Smooth muscle cell of the brain vasculature (primary cell): ENCODE measurements around the gene PRELID2.
A peak's percentile ranks its signal among the peaks of the same experiment; 100 is the strongest.
"Not testable (repeated sequence)": the region's sequence is repeated elsewhere in the genome, so short reads cannot be mapped to it uniquely, and the experiment has no call there.

ENCODE experiments used
- DNase-seq: peaks from one replicate; pipeline ENCODE4 v3.0.0-alpha.2; 2012; ENCODE audit warnings: low read depth, low spot score

The PRELID2 gene

GRCh38 chr5:145840458-145841132, 5.5 kb upstream of the PRELID2 start:
- no peak for DNase-seq

GRCh38 chr5:145838276-145838675, 3.1 kb upstream of the PRELID2 start:
- no peak for DNase-seq

GRCh38 chr5:145836241-145836640, 1.1 kb upstream of the PRELID2 start:
- not testable (repeated sequence) for DNase-seq

- DNase-seq: no peak
These were observed 702 bp upstream of the PRELID2 start for GRCh38 chr5:145835848-145836239.

- DNase-seq: no peak
These were observed 607 bp downstream of the PRELID2 start for GRCh38 chr5:145834554-145834916.

GRCh38 chr5:145833631-145834200, 1.4 kb downstream of the PRELID2 start:
- no peak for DNase-seq

DNA sequence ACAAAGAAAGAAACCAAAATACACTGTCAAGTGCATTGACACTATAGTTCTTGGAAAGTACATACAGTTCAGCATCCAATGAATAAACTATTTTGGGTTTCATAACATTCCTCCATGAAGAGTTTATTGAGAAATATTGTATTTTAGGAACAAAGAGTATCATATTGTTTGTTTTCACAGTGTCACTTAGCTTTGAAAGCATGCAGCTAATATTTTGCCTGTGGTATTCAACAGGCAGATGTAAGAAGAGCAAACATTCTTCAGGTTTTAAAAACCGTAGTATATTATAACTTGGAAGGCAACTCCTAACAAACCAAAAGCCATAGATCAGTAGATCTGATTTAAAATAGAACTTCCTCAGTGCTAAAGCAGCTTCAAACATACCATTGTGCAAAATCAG, 4.5 kb downstream of the PRELID2 start:
- no peak for DNase-seq

- no peak for DNase-seq
These were observed 5.3 kb downstream of the PRELID2 start for GRCh38 chr5:145829708-145830361.

- DNase-seq: no peak
These were observed 8.1 kb downstream of the PRELID2 start for GRCh38 chr5:145826895-145827674.

- peak; percentile 29 for DNase-seq
These were observed 9.4 kb downstream of the PRELID2 start for GRCh38 chr5:145825751-145826180.

GRCh38 chr5:145824040-145824439, 11.1 kb downstream of the PRELID2 start:
- DNase-seq: no peak

GRCh38 chr5:145818604-145819003, 16.5 kb downstream of the PRELID2 start:
- no peak for DNase-seq

GRCh38 chr5:145812877-145813276, 22.3 kb downstream of the PRELID2 start:
- no peak for DNase-seq

GRCh38 chr5:145811834-145812625, 23.1 kb downstream of the PRELID2 start:
- DNase-seq: no peak

- DNase-seq: no peak
These were observed 28.2 kb downstream of the PRELID2 start for GRCh38 chr5:145806923-145807322.

DNA sequence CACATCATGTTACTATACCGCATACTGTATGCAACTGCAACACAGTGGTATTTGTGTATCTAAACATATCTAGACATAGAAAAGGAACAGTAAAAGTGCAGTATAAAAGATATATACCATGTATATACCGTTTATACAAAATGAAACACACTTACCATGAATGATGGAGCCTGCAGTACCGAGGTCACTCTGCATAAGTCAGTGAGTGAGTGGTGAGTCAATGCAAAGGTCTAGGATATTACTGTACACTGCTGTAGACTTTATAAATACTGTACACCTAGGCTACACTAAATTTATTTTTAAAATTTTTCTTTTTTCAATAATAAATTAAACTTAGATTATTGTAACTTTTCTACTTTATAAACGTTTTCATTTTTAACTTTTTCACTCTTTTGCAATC, 29.3 kb downstream of the PRELID2 start:
- no peak for DNase-seq

DNA sequence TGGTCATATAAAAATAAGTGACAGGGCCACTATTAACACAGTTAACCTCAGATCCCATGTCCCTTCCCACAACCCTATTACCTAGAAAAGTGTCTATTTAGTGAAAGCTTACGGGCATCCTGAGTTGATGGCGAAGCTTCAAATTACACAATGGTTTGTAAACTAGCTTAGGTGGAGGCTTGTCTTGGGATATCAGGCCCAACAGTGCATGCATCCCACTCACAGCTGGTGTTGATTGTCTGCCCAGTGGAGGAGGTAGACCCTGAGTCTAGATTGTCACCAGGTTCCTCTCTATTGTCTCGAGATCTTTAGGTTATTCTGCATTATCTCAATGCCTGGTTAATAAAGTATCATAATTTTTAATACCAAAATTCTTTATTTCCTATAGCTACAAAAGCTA, 30.4 kb downstream of the PRELID2 start:
- no peak for DNase-seq

- no peak for DNase-seq
These were observed 31.8 kb downstream of the PRELID2 start for GRCh38 chr5:145803112-145804004.

GRCh38 chr5:145801195-145801594, 33.9 kb downstream of the PRELID2 start:
- DNase-seq: no peak

DNA sequence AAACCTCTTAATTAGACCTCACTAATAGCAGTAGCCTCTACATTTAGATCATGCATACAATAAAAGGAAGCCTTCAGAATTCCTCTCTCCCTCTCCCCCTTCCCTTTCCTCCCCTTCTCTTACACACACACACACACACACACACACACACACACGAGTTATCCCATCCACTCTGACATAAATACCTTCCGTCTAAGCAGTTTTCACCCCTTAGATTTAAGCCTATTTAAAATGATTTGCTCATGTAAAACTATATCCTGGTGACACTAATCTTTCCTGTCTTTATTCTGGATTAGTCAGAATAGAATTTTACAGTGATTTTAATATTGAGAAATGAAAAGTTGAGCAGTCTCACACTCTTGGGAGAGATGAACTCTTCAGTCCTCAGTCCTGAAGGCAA, 35.0 kb downstream of the PRELID2 start:
- no peak for DNase-seq

GRCh38 chr5:145798503-145798902, 36.6 kb downstream of the PRELID2 start:
- not testable (repeated sequence) for DNase-seq
